Left ventricle myocardium inferior (tissue), 1 donor: ENCODE results near the gene FAM222A. TPM values are rescaled to one million over a fixed set of nuclear protein-coding genes. Genes with fewer than 3 reads are reported as not detected.
A peak's percentile ranks its signal among the peaks of the same experiment; 100 is the strongest.

Source experiments
- DNase-seq: peaks from one replicate; pipeline ENCODE4 v3.0.0-alpha.2; 2020
- H3K27ac ChIP-seq: fragments of 200-600 bp; replicated peaks from 2 replicates; pipeline ENCODE4 v1.8.0; 2021
- H3K27me3 ChIP-seq: fragments of 200-600 bp; 2 replicates; pipeline ENCODE4 v1.8.0; 2021; ENCODE audit warnings: low read depth
- H3K36me3 ChIP-seq: fragments of 200-600 bp; 2 replicates; pipeline ENCODE4 v1.8.0; 2021
- H3K4me1 ChIP-seq: fragments of 200-600 bp; 2 replicates; pipeline ENCODE4 v1.8.0; 2021
- H3K4me3 ChIP-seq: fragments of 200-600 bp; 2 replicates; pipeline ENCODE4 v1.8.0; 2021; ENCODE audit warnings: mild to moderate bottlenecking, moderate library complexity
- H3K9me3 ChIP-seq: fragments of 200-600 bp; replicated peaks from 2 replicates; pipeline ENCODE4 v1.8.0; 2021
- intact Hi-C: fragments of 100-400 bp; cut with micrococcal nuclease; formaldehyde crosslinking; loops from one replicate; pipeline ENCODE4 v1.11.0; 2022
- total RNA-seq: library from RNA; stranded (reverse); fragmentation: NEBNext Ultra II Directional; extraction: Animal tissue kit (Norgen Biotek cat#: 25700); gene quantifications from one replicate; pipeline ENCODE4 v1.2.1, GENCODE V29; 2021
- TF ChIP-seq, protein P1 (sequence below): fragments of 200-600 bp; IDR thresholded peaks from 2 replicates; pipeline ENCODE4 v1.8.0; 2021; ENCODE audit warnings: antibody characterized with exemption, mild to moderate bottlenecking, borderline replicate concordance
- donor health status: DM: no; HTN: yes; CAD: no; lungs with severe emphysema.

FAM222A gene
- total RNA-seq, 1 donor from 2014 or later: 20.0 TPM

DNA sequence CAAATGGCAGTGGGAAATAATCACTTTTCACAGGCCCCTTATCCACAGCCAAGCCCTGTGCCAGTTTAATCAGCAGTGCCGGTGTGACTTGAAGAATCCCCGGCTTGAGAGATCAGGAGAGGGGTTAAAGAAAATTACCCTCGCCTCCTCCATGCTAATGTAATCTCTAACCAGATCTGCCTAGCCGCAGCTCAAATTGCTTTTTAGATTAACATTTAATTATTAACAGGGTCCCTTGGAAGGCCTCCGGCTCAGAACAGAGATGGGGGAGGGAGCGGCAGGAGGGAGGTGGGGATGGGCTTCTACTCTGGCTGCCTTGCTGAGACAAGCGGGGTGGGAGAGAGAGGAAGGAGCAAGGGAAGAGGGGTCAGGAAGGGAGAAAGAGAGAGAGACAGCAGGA lies 24.0 kb downstream of the FAM222A start:
- Histone ChIP-seq H3K36me3 (no peaks in the 10 kb centered on the region), H3K9me3 (no peaks in the 10 kb centered on the region), H3K27me3 (no peaks in the 10 kb centered on the region), H3K4me1 (peaks cover 41% of the 10 kb centered on the region), H3K4me3 (no peak overlapping the region), H3K27ac (no peak overlapping the region)
- no peak for DNase-seq
- TF ChIP-seq, protein P1, sequence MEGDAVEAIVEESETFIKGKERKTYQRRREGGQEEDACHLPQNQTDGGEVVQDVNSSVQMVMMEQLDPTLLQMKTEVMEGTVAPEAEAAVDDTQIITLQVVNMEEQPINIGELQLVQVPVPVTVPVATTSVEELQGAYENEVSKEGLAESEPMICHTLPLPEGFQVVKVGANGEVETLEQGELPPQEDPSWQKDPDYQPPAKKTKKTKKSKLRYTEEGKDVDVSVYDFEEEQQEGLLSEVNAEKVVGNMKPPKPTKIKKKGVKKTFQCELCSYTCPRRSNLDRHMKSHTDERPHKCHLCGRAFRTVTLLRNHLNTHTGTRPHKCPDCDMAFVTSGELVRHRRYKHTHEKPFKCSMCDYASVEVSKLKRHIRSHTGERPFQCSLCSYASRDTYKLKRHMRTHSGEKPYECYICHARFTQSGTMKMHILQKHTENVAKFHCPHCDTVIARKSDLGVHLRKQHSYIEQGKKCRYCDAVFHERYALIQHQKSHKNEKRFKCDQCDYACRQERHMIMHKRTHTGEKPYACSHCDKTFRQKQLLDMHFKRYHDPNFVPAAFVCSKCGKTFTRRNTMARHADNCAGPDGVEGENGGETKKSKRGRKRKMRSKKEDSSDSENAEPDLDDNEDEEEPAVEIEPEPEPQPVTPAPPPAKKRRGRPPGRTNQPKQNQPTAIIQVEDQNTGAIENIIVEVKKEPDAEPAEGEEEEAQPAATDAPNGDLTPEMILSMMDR: no peak
- intact Hi-C loops: no loop called here

- intact Hi-C loops: no loop called here
- no peak for DNase-seq
- peaks cover 41% of the 10 kb centered on the region for H3K4me1 ChIP-seq
- TF ChIP-seq, protein P1: no peak
- H3K4me3 ChIP-seq: no peak overlapping the region
- H3K27me3 ChIP-seq: no peaks in the 10 kb centered on the region
- H3K27ac ChIP-seq: no peak overlapping the region
- H3K36me3 ChIP-seq: no peaks in the 10 kb centered on the region
- no peaks in the 10 kb centered on the region for H3K9me3 ChIP-seq
Measured at GRCh38 chr12:109738209-109738608, 24.6 kb downstream of the FAM222A start.

GRCh38 chr12:109738878-109739665 lies 25.4 kb downstream of the FAM222A start:
- H3K4me3 ChIP-seq: no peak overlapping the region
- peak; percentile 2 for DNase-seq
- intact Hi-C loops: no loop called here
- TF ChIP-seq, protein P1: no peak
- no peaks in the 10 kb centered on the region for H3K27me3 ChIP-seq
- H3K27ac ChIP-seq: no peak overlapping the region
- peaks cover 40% of the 10 kb centered on the region for H3K4me1 ChIP-seq
- H3K9me3 ChIP-seq: no peaks in the 10 kb centered on the region
- no peaks in the 10 kb centered on the region for H3K36me3 ChIP-seq

DNA sequence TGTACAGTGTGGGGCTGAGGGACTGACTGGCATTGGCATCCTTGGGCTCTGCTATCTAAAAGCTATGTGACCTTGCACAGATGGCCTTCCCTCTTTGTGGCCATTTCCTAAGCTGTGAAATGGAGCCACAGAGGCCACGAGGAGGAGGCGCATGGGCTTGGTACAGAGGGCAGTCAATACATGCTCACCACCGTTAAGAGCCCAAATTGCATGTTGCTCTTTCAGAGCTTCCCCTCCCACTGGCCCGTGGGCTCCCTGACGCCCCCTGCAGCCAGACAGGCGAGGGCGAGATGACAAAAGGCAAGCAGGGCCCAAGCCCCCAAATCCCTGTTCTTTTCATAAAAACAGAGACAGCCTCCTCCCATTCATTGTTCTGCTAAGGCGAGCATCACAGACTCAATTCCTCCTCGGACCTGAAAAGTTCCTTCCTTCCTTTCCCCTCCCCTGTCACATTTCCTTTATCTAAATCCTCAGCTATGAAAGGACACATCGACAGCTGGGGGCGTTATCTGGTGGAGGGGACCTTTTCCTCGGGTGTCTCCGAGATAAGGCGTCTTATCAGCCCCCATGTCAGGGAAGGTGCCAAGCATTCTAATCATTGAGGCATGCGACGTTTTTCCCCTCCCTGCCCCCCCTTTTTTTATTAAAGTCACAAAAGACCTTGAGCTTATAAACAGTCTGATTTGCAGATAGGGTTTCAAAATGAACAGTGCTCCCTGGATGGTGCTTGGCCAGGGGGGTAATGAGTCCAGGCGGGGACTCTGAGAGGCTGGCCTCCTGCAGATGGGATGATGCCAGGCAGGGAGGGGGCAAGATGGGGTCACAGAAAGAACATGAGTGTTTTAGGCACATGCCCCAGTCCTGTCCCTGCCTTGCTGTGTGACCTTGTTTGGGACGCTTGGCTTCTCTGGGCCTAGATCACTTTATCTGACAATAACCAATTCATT lies 26.4 kb downstream of the FAM222A start:
- Histone ChIP-seq H3K27ac (no peak overlapping the region), H3K36me3 (no peaks in the 10 kb centered on the region), H3K4me3 (no peak overlapping the region), H3K9me3 (no peaks in the 10 kb centered on the region), H3K27me3 (no peaks in the 10 kb centered on the region), H3K4me1 (peaks cover 30% of the 10 kb centered on the region)
- peak; percentile 4 for DNase-seq
- intact Hi-C loops: no loop called here
- TF ChIP-seq, protein P1: peak; percentile 25

DNA sequence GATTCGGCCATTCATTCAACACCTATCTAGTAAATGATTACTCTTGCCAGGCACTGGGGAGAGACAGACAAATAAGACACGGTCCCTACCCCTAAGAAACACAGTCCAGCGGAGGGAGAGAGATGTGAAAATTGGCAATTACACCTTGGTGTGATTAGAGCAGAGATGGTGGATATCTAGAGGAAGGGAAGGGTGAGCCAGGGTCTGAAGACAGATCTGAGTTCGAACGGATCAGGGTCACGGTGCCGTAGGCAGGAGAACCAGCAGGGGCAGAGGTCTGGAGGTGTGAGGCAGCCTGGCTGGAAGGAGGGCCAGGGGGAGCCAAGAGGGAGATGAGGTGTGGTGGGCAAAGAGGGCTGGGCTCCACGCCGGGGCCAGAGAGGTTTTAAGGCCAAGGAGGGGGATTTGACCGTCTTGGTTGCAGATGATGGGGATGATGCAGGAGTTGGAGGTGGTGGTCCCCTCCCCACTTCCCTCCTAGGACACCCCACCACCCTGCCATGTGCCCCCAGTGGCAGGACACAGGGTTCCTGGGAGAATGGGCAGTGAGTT lies 27.1 kb downstream of the FAM222A start:
- DNase-seq: peak; percentile 4
- intact Hi-C loops: no loop called here

More for the DNA sequence above, 27.1 kb downstream of the FAM222A start:
- Histone ChIP-seq H3K4me1 (peaks cover 23% of the 10 kb centered on the region), H3K27ac (no peak overlapping the region), H3K4me3 (no peak overlapping the region), H3K9me3 (no peaks in the 10 kb centered on the region), H3K27me3 (no peaks in the 10 kb centered on the region), H3K36me3 (no peaks in the 10 kb centered on the region)
- TF ChIP-seq, protein P1: no peak
